NAMALWA (cell line): ENCODE measurements around the gene AASDH.
"Not testable (repeated sequence)": the region's sequence is repeated elsewhere in the genome, so short reads cannot be mapped to it uniquely, and the experiment has no call there.

ENCODE experiments used
- DNase-seq: peaks from one replicate; pipeline ENCODE4 v3.0.0-alpha.2; 2015; ENCODE audit warnings: low spot score

The AASDH gene

GRCh38 chr4:56389558-56389957 lies 2.3 kb upstream of the AASDH start:
- peak; percentile 21 for DNase-seq

DNA sequence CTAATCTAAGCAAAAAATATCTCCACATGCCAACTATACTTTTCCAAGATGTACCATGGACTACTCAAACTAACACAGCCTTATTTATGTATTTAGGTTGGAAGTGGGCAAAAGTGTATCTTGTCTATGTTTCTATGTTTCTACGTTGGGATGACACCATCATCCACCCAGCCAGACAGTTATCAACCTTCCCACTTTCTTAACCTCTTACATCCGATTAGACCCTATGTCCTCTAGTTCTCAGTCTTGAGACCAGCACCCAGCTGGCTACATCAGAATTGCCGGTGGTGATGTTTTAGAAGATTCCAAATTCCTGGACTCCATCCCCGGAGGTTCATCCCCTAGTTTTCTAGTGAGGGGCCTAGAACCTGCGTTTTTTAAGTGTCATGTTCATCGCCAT lies 1.0 kb upstream of the AASDH start:
- DNase-seq, result peak; percentile 50

DNA sequence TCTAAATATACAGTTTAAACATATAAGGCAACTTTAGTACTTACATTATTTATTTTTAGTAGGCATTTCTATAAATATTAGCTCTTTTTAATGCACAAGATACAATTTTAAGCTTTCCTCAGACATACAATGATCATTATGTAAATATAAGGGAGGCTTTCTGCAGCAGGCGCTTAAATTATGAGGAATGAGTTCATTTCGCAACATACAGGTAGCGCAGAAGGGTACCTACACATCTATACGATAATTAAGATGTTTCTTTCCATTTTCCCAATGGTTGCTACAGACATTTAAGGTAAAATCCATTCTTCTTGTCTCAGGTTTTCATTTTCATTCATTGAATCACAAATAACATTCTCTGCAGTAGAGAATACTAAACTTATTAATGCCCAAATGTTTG lies 1.2 kb downstream of the AASDH start:
- no peak for DNase-seq

DNA sequence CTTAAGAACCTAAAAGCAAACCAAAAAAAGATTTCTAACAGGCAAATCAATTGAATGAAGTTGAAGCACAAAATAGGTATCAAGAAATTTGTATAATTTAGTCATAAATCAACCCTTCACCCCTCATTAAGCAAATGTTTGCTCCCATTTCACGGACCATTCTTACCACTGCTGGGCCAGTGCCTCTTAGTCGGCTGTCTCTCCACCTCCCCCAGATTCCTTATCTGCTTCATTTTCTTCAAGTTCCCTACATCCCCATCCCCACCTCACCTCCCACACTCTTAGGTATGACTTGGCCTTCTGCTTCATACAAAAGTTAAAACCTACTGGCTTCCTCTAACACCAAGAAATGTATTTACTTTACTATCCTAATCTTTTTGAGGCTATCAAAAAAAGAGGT lies 11.8 kb downstream of the AASDH start:
- DNase-seq, result no peak

DNA sequence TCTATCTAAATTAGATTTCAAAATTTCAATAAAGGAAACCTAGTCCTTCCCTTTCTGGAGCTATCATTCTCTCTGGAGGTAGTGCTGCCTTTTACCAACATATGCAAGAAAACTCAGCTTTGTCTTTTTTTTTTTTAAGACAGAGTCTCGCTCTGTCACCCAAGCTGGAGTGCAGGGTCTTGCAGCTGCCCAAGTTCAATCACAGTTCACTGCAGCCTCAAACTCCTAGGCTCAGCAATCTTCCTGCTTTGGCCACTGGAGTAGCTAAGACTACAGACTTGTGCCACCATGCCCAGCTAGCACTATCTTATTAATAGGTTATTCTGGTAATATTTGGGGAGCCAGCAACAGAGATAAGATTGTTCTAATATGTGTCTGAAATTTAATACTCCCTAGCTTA lies 12.3 kb downstream of the AASDH start:
- DNase-seq, result peak; percentile 64

GRCh38 chr4:56372774-56373173 lies 14.5 kb downstream of the AASDH start:
- no peak for DNase-seq

- DNase-seq, result no peak
Measured at GRCh38 chr4:56371426-56372220, 15.7 kb downstream of the AASDH start.

- DNase-seq, result no peak
Measured at GRCh38 chr4:56370377-56370776, 16.9 kb downstream of the AASDH start.

GRCh38 chr4:56362981-56363380 lies 24.3 kb downstream of the AASDH start:
- not testable (repeated sequence) for DNase-seq

DNA sequence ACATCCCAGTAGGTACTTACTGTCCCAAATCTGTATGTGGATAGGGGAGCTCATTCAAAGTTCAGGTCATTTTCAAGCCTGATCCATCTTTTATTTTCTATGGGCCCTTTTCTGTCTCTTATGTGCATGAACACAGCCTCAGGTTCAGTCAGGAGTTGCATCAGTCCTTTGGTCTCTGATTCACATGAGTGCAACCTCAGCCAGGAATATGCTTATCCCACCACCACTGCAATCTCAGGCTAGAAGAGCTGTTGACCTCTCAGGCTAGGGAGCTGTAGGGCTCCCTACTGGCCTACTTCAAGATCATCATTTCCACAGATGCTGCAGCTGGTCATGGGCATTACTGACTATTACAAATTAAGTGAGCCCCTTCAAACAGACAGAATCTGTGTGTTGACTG lies 27.2 kb downstream of the AASDH start:
- DNase-seq, result no peak

- no peak for DNase-seq
Measured at GRCh38 chr4:56356650-56357049, 30.6 kb downstream of the AASDH start.

DNA sequence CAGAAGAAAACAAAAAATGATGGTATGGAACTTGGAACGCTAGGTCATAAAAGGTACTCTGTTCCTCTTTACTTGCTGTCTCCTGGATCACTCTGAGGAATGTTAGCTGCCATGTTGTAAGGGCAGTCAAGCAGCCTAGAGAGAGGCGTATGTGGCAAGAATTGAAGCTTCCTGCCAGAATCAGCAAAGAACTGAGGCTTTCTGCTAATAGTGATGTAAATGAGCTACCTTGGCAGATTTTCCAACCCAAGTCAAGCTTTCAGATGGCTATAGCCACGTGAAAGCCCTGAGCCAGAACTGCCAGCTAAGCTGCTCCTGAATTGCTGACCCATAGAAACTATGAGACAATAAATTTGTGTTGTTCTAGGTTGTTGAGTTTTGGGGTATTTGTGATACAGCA lies 38.7 kb downstream of the AASDH start:
- no peak for DNase-seq

GRCh38 chr4:56345458-56345857 lies 41.8 kb downstream of the AASDH start:
- no peak for DNase-seq

- DNase-seq, result no peak
Measured at GRCh38 chr4:56342746-56343145, 44.5 kb downstream of the AASDH start.

GRCh38 chr4:56330691-56331090 lies 56.6 kb downstream of the AASDH start:
- no peak for DNase-seq

- no peak for DNase-seq
Measured at GRCh38 chr4:56326363-56326762, 60.9 kb downstream of the AASDH start.

GRCh38 chr4:56324011-56324610 lies 63.2 kb downstream of the AASDH start:
- no peak for DNase-seq

DNA sequence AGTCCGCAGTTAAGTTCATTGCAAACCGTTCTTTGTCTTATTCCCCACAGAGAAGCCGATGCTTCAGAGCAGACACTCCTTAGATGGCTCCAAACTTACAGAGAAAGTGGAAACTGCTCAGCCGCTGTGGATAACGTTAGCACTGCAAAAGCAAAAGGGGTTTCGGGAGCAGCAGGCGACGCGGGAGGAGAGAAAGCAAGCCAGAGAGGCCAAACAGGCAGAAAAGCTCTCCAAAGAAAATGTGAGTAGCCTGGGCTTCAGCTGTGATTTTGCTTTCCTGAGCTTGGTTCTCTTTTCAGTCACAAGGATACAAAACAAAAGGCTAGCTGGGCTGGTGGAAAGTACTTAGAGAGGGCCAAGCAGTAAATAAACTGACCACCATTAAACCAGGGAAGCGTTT lies 64.0 kb downstream of the AASDH start:
- DNase-seq, result no peak

DNA sequence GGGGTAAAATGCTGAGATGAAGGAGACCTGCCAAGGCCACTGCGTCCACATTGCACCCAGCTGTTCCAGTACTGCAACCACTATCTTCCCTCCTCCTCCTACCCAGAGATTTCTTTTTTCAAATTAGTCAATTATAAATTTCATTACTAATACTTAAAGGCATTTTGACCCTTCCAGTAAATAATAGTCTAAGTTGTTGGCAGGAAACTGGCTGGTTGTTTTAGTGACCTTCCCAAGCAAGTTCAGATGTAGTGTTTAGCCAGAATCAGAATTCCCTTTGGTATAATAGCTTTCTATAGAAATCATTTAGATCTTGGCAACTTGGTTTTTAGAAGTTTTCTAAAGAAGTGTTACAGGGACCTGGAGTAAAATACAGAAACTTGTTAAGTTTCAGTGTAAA lies 66.0 kb downstream of the AASDH start:
- no peak for DNase-seq

- DNase-seq, result no peak
Measured at GRCh38 chr4:56320293-56320692, 67.0 kb downstream of the AASDH start.

GRCh38 chr4:56318555-56318954 lies 68.7 kb downstream of the AASDH start:
- no peak for DNase-seq

DNA sequence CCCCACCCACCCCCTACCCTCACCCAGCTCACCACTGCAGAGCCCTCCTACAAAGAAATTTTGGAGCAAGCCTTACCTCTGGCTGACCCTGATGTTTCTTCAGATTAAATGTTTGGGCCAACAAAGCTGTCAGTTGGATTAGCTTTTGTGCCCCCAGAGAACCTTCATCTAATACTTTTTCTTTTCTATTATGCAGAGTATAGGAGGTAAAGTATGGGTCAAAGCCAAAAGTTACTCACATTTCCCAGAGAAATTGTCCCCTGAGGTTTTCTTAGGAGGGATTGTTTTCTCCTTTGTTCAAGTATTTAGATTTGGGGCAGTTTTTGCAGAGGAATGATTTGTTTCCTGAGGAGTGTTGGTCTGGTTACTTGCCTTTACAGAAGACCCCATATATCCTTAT lies 69.5 kb downstream of the AASDH start:
- no peak for DNase-seq

DNA sequence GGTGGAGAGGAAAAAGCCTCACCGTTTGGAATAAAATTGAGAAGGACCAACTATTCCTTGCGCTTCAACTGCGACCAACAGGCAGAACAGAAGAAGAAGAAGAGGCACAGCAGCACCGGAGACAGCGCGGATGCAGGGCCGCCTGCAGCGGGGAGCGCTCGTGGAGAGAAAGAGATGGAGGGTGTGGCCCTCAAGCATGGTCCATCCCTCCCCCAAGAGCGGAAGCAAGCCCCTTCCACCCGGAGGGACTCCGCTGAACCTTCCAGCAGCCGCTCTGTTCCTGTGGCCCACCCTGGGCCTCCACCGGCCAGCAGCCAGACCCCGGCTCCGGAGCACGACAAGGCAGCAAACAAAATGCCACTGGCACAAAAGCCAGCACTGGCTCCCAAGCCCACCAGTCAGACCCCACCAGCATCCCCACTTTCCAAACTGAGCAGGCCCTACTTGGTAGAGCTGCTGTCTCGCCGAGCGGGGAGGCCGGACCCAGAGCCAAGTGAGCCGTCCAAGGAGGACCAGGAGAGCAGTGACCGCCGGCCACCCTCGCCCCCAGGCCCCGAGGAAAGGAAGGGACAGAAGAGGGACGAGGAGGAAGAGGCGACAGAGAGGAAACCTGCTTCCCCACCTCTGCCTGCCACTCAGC lies 71.2 kb downstream of the AASDH start:
- DNase-seq, result no peak
